Common myeloid progenitor, CD34-positive (primary cell): ENCODE data around the gene SRPRB.

Experiments used
- CTCF ChIA-PET: fragments of 350-600 bp; sonication (Branson Sonifier 250); formaldehyde crosslinking; loops from one replicate; lab custom pipeline; 2021; ENCODE audit warnings: antibody characterized with exemption; lab: Charles Lee
- POLR2A ChIA-PET: fragments of 350-600 bp; sonication (Branson Sonifier 250); formaldehyde crosslinking; loops from one replicate; lab custom pipeline; 2021; ENCODE audit warnings: antibody characterized with exemption; lab: Charles Lee
- DNase-seq, 3 donors: peaks; one replicate each; pipeline versions ENCODE4 v3.0.0 to v3.0.0-alpha.2; 2013
- H3K27ac ChIP-seq, 2 experiments: 1 replicate in 1 of 2; 2 replicates in 1 of 2; pipeline ENCODE4 v1.7.0; 2013; ENCODE audit warnings: inconsistent platforms in 2 of 2, low read length in 2 of 2, mild to moderate bottlenecking in 2 of 2, low read depth in 1 of 2, moderate library complexity in 1 of 2; ENCODE audit not compliant: severe bottlenecking in 2 of 2, insufficient read depth in 1 of 2, poor library complexity in 1 of 2
- H3K27me3 ChIP-seq, 5 experiments: replicated peaks in 2 of 5; 1 replicate in 3 of 5; 2 replicates in 2 of 5; pipeline versions ENCODE4 v1.6.1 to v1.7.0; 2013; ENCODE audit warnings: low read length in 4 of 5, mild to moderate bottlenecking in 2 of 5, moderate library complexity in 2 of 5, inconsistent platforms in 1 of 5; ENCODE audit not compliant: insufficient read depth in 5 of 5, control insufficient read depth in 4 of 5
- H3K36me3 ChIP-seq, 4 experiments: 1 replicate in 2 of 4; 2 replicates in 2 of 4; pipeline versions ENCODE4 v1.6.1 to v1.7.0; 2013; ENCODE audit warnings: low read length in 3 of 4, control low read depth in 1 of 4, mild to moderate bottlenecking in 1 of 4; ENCODE audit not compliant: control insufficient read depth in 4 of 4, insufficient read depth in 4 of 4
- H3K4me1 ChIP-seq, 4 experiments: 1 replicate in 3 of 4; 2 replicates in 1 of 4; pipeline versions ENCODE4 v1.6.1 to v1.7.1; 2013; ENCODE audit warnings: low read length in 3 of 4, mild to moderate bottlenecking in 3 of 4, control low read depth in 1 of 4, inconsistent platforms in 1 of 4, moderate library complexity in 1 of 4; ENCODE audit not compliant: control insufficient read depth in 4 of 4, insufficient read depth in 4 of 4; ENCODE audit errors: control extremely low read depth in 1 of 4
- H3K4me3 ChIP-seq, 7 experiments: 1 replicate in 4 of 7; 2 replicates in 3 of 7; pipeline versions ENCODE4 v1.5.1 to v1.7.0; 2013; ENCODE audit warnings: mild to moderate bottlenecking in 7 of 7, low read length in 6 of 7, moderate library complexity in 6 of 7, inconsistent platforms in 2 of 7, low read depth in 2 of 7, control low read depth in 1 of 7; ENCODE audit not compliant: insufficient read depth in 4 of 7, control insufficient read depth in 1 of 7; ENCODE audit errors: extremely low read depth in 1 of 7
- H3K9me3 ChIP-seq, 5 experiments: 1 replicate in 4 of 5; 2 replicates in 1 of 5; pipeline versions ENCODE4 v1.6.1 to v1.7.1; 2013; ENCODE audit warnings: low read length in 4 of 5, mild to moderate bottlenecking in 2 of 5, inconsistent platforms in 1 of 5, low read depth in 1 of 5, moderate library complexity in 1 of 5; ENCODE audit not compliant: control insufficient read depth in 4 of 5, insufficient read depth in 2 of 5; ENCODE audit errors: control extremely low read depth in 1 of 5
- WGBS: methylation state at CpG from one replicate; pipeline ENCODE4 v1.1.5; 2013; ENCODE audit not compliant: insufficient coverage; 5-methylcytosine and 5-hydroxymethylcytosine counted together

The SRPRB gene

GRCh38 chr3:133759740-133760305, 45.8 kb upstream of the SRPRB start:
- WGBS: 100% methylated on average over 1 of the region's 2 CpGs
- no peak for DNase-seq
- POLR2A ChIA-PET: no interaction called here
- H3K27me3 ChIP-seq: peaks cover 0 to 9% (median 0%) of the 10 kb centered on the region in 5 experiments
- CTCF ChIA-PET: no interaction called here
- H3K4me1 ChIP-seq: no peaks in the 10 kb centered on the region
- H3K36me3 ChIP-seq: no peaks in the 10 kb centered on the region
- no peak overlapping the region for H3K27ac ChIP-seq
- H3K9me3 ChIP-seq: no peaks in the 10 kb centered on the region
- H3K4me3 ChIP-seq: no peak overlapping the region

GRCh38 chr3:133760916-133761315, 44.7 kb upstream of the SRPRB start:
- H3K4me1 ChIP-seq: no peaks in the 10 kb centered on the region
- H3K27me3 ChIP-seq: peaks cover 0 to 9% (median 0%) of the 10 kb centered on the region in 5 experiments
- H3K9me3 ChIP-seq: no peaks in the 10 kb centered on the region
- H3K36me3 ChIP-seq: no peaks in the 10 kb centered on the region
- CTCF ChIA-PET: no interaction called here
- POLR2A ChIA-PET: no interaction called here
- no peak overlapping the region for H3K4me3 ChIP-seq
- no peak for DNase-seq
- no peak overlapping the region for H3K27ac ChIP-seq
- WGBS: 100% methylated on average over 2 of the region's 2 CpGs

- Histone ChIP-seq H3K27me3 (peaks cover 0 to 6% (median 0%) of the 10 kb centered on the region in 5 experiments), H3K36me3 (no peaks in the 10 kb centered on the region), H3K27ac (no peak overlapping the region), H3K4me1 (no peaks in the 10 kb centered on the region), H3K4me3 (no peak overlapping the region), H3K9me3 (no peaks in the 10 kb centered on the region)
- WGBS: 95% methylated on average over 3 of the region's 6 CpGs
- no peak for DNase-seq
- ChIA-PET CTCF (no interaction called here), POLR2A (no interaction called here)
These were observed 43.8 kb upstream of the SRPRB start for GRCh38 chr3:133761605-133762484.

GRCh38 chr3:133762539-133762938, 43.1 kb upstream of the SRPRB start:
- Histone ChIP-seq H3K27ac (no peak overlapping the region), H3K9me3 (no peaks in the 10 kb centered on the region), H3K36me3 (no peaks in the 10 kb centered on the region), H3K4me3 (no peak overlapping the region), H3K27me3 (peaks cover 0 to 4% (median 0%) of the 10 kb centered on the region in 5 experiments), H3K4me1 (no peaks in the 10 kb centered on the region)
- POLR2A ChIA-PET: no interaction called here
- no CpG with 5 or more reads among the region's 3 CpGs for WGBS
- DNase-seq: no peak
- CTCF ChIA-PET: no interaction called here

- 96% methylated on average over 6 of the region's 6 CpGs for WGBS
- no peak overlapping the region for H3K4me3 ChIP-seq
- no peaks in the 10 kb centered on the region for H3K9me3 ChIP-seq
- no peak overlapping the region for H3K27ac ChIP-seq
- no peak for DNase-seq
- no peaks in the 10 kb centered on the region for H3K36me3 ChIP-seq
- CTCF ChIA-PET: no interaction called here
- peaks cover 0 to 2% (median 0%) of the 10 kb centered on the region in 4 experiments for H3K4me1 ChIP-seq
- H3K27me3 ChIP-seq: peaks cover 0 to 2% (median 0%) of the 10 kb centered on the region in 5 experiments
- POLR2A ChIA-PET: no interaction called here
These were observed 41.6 kb upstream of the SRPRB start for GRCh38 chr3:133763797-133764683.

GRCh38 chr3:133765256-133765655, 40.4 kb upstream of the SRPRB start:
- Histone ChIP-seq H3K9me3 (no peaks in the 10 kb centered on the region), H3K36me3 (no peaks in the 10 kb centered on the region), H3K27ac (no peak overlapping the region), H3K4me3 (no peak overlapping the region), H3K27me3 (no peaks in the 10 kb centered on the region), H3K4me1 (peaks cover 0 to 2% (median 0%) of the 10 kb centered on the region in 4 experiments)
- DNase-seq: no peak
- POLR2A ChIA-PET: no interaction called here
- CTCF ChIA-PET: no interaction called here
